ENCODE measurements around the gene PCDHGB7.
"Not testable (repeated sequence)": the region's sequence is repeated elsewhere in the genome, so short reads cannot be mapped to it uniquely, and the experiment has no call there.

The PCDHGB7 gene

DNA sequence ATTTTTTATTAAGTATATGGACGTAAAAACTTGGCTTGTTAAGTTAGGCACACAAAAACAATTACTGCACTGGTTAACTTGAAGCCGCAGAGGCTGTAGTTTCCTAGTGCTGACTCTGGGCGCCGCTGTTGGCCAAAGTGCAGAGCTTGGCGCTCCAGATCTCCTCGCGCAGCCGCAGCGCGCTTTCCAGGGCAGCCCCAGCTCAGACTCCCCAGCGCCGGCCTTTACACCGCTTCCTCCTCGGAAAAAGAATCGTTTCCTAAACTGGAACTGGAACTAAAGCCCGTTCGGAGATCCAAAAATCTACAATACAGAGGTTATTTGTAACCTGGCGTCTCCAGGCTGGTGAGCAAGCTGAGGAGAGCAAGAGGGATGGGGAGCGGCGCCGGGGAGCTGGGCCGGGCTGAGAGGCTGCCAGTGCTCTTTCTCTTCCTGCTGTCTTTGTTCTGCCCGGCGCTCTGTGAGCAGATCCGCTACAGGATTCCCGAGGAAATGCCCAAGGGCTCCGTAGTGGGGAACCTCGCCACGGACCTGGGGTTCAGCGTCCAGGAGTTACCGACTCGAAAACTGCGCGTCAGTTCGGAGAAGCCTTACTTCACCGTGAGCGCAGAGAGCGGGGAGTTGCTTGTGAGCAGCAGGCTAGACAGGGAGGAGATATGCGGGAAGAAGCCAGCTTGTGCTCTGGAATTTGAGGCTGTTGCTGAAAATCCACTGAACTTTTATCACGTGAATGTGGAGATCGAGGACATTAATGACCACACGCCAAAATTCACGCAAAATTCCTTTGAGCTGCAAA is 19.5 kb upstream of the PCDHGB7 start, which contains the start of gene PCDHGB5:
Gene PCDHGB5 (plus strand): TSS at position 192 of the 796 bp plus-strand sequence. CDS start 181 bp downstream, at position 373.
- DNase-seq = not testable (repeated sequence)

DNA sequence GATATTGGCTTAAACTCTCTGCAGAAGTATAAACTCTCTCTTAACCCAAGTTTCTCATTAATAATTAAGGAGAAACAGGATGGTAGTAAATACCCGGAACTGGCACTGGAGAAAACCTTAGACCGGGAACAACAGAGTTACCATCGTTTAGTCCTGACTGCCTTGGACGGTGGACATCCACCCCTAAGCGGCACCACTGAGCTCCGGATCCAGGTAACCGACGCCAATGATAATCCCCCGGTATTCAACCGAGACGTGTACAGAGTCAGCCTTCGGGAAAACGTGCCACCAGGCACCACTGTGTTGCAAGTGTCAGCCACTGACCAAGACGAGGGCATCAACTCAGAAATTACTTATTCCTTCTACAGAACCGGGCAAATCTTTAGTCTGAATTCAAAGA is 18.9 kb upstream of the PCDHGB7 start:
- DNase-seq = no peak

DNA sequence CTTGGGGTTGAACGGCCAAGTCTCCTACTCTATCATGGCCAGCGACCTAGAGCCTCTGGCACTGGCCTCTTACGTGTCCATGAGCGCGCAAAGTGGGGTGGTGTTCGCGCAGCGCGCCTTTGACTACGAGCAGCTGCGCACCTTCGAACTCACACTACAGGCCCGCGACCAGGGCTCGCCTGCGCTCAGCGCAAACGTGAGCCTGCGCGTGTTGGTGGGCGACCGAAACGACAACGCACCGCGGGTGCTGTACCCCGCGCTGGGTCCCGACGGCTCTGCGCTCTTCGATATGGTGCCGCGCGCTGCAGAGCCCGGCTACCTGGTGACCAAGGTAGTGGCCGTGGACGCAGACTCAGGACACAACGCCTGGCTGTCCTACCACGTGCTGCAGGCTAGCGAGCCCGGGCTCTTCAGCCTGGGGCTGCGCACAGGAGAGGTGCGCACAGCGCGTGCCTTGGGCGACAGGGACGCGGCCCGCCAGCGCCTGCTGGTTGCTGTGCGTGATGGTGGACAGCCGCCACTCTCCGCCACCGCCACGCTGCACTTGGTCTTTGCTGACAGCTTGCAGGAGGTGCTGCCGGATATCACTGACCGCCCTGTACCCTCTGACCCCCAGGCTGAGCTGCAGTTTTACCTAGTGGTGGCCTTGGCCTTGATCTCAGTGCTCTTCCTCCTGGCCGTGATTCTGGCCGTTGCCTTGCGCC is 17.8 kb upstream of the PCDHGB7 start:
- DNase-seq = no peak

DNA sequence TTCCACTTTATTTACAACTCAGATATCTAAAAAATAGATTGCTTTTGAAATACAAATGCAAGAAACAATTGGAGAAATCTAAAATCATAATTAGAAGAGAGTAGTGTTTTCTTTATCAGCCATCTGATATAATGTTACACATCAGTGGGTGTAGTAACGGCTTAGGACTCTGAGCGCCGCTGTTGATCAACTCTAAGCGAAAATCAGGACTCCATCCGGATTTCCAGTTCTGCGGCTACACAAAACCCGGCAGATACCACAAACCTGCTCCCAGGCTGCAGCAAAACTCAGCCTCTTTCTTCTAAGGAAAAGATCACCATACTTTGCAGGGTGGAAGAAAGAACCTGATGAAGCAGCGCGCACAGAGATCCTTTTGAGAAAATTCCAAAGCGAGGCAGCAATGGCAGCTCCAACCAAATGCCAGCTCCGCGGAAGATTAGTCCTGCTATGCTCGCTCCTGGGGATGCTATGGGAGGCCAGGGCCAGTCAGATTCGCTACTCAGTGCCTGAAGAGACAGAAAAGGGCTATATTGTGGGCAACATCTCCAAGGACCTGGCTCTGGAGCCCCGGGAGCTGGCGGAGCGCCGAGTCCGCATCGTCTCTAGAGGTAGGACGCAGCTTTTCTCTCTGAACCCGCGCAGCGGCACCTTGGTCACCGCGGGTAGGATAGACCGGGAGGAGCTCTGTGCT is 14.8 kb upstream of the PCDHGB7 start, which contains the start of gene PCDHGA9:
Gene PCDHGA9 (plus strand): TSS at position 226 of the 691 bp plus-strand sequence. CDS start 175 bp downstream, at position 401.
- no peak for DNase-seq

DNA sequence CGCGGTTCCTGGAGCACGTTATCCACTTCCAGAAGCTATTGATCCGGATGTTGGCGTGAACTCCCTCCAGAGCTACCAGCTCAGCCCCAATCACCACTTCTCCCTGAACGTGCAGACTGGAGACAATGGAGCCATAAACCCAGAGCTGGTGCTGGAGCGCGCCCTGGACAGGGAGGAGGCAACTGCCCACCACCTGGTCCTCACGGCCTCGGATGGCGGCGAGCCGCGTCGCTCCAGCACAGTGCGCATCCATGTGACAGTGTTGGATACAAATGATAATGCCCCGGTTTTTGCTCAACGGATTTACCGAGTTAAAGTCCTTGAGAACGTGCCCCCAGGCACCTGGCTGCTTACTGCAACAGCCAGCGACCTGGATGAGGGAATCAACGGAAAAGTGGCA is 14.1 kb upstream of the PCDHGB7 start:
- no peak for DNase-seq

DNA sequence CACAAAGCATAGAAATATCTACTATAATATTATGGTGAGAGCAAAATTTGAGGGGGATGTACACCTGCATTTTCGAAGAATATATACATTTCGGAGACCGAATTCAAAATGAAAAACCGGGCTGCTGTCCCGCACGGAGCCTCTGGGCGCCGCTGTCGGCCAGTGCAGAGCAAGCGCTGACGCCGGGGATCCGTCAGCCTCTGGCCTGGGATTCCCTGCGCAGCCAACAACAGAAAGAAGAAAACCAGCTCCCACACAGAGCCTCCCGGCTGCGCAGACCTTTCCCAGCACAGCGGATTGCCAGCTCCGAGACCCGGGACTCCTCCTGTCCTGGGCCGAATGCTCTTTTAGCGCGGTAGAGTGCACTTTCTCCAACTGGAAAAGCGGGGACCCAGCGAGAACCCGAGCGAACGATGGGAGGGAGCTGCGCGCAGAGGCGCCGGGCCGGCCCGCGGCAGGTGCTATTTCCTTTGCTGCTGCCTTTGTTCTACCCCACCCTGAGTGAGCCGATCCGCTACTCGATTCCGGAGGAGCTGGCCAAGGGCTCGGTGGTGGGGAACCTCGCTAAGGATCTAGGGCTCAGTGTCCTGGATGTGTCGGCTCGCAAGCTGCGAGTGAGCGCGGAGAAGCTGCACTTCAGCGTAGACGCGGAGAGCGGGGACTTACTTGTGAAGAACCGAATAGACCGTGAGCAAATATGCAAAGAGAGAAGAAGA is 9.5 kb upstream of the PCDHGB7 start, which contains the start of gene PCDHGB6:
Gene PCDHGB6 (plus strand): TSS at position 232 of the 716 bp plus-strand sequence. CDS start 182 bp downstream, at position 414.
- not testable (repeated sequence) for DNase-seq

DNA sequence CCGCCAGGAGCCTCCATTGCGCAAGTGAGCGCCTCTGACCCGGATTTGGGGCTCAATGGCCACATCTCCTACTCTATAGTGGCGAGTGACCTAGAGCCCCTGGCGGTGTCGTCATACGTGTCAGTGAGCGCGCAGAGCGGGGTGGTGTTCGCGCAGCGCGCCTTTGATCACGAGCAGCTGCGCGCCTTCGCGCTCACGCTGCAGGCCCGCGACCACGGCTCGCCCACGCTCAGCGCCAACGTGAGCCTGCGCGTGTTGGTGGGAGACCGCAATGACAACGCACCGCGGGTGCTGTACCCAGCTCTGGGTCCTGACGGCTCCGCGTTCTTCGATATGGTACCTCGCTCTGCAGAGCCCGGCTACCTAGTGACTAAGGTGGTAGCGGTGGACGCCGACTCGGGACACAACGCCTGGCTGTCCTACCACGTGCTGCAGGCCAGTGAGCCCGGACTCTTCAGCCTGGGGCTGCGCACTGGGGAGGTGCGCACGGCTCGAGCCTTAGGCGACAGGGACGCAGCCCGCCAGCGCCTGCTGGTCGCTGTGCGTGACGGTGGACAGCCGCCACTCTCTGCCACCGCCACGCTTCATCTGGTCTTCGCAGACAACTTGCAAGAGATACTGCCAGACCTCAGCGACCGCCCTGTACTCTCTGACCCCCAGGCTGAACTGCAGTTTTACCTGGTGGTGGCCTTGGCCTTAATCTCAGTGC is 7.7 kb upstream of the PCDHGB7 start:
- DNase-seq = no peak

DNA sequence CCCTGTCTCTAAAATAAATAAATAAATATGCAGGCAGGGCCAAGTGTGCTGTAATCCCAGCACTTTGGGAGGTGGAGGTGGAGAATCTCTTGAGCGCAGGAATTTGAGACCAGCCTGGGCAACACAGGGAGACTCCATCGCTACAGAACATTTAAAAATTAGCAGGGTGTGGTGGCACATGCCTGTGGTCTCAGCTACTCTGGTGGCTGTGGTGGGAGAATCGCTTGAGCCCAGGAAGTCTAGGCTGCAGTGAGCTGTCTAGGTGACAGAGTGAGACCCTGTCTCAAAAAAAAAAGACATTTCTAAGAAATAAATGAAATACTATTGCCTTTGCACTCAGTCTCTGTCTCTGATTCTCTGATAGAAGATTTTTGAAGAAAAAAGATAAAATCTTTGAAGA is 5.9 kb upstream of the PCDHGB7 start:
- no peak for DNase-seq

DNA sequence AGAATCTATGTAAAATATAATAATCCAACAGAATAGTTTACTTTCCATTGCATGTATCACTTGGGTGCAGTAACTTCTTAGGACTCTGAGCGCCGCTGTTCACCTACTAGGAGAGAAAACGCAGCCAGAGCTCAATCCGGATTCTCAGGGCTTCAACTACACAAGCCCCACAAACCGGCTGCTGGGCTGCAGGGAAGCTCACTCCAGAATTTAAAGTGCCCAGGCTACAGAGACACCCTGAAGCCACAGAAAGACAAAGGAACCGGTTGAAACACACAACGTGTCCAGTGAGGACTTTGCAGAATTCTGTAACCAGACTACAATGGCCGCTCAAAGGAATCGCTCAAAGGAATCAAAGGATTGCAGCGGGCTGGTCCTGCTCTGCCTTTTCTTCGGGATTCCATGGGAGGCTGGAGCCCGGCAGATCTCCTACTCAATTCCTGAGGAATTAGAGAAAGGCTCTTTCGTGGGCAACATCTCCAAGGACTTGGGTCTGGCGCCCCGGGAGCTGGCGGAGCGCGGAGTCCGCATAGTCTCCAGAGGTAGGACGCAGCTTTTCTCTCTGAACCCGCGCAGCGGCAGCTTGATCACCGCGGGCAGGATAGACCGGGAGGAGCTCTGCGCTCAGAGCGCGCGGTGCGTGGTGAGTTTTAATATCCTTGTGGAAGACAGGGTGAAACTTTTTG is 4.5 kb upstream of the PCDHGB7 start, which contains the start of gene PCDHGA10:
Gene PCDHGA10 (plus strand): TSS at position 134 of the 686 bp plus-strand sequence. CDS start 189 bp downstream, at position 323.
- no peak for DNase-seq

DNA sequence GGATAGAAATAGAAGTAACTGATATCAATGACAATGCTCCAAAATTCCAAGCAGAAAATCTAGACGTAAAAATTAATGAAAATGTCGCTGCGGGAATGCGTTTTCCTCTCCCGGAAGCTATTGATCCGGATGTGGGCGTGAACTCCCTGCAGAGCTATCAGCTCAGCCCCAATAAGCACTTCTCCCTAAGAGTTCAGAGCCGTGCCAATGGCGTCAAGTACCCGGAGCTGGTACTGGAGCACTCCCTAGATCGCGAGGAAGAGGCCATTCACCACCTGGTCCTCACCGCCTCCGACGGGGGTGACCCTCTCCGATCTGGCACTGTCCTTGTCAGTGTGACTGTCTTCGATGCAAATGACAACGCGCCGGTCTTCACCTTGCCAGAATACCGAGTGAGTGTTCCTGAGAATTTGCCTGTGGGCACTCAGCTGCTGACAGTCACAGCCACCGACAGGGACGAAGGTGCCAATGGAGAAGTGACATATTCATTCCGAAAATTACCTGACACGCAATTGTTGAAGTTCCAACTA is 3.9 kb upstream of the PCDHGB7 start:
- DNase-seq = no peak

DNA sequence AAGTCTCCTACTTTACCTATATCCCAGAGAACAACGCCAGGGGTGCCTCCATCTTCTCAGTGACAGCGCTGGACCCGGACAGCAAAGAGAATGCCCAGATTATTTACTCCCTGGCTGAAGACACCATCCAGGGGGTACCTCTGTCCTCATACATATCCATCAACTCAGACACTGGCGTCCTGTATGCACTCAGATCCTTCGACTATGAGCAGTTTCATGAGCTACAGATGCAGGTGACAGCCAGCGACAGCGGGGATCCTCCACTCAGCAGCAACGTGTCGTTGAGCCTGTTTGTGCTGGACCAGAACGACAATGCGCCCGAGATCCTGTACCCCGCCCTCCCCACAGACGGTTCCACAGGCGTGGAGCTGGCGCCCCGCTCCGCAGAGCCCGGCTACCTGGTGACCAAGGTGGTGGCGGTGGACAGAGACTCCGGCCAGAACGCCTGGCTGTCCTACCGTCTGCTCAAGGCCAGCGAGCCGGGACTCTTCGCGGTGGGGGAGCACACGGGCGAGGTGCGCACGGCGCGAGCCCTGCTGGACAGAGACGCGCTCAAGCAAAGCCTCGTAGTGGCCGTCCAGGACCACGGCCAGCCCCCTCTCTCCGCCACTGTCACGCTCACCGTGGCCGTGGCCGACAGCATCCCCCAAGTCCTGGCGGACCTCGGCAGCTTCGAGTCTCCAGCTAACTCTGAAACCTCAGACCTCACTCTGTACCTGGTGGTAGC is 2.8 kb upstream of the PCDHGB7 start:
- DNase-seq = not testable (repeated sequence)

DNA sequence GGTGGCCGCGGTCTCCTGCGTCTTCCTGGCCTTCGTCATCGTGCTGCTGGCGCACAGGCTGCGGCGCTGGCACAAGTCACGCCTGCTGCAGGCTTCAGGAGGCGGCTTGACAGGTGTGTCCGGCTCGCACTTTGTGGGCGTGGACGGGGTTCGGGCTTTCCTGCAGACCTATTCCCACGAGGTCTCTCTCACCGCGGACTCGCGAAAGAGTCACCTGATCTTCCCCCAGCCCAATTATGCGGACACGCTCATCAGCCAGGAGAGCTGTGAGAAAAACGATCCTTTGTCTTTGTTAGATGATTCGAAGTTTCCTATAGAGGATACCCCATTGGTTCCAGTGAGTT is 2.2 kb upstream of the PCDHGB7 start:
- not testable (repeated sequence) for DNase-seq

DNA sequence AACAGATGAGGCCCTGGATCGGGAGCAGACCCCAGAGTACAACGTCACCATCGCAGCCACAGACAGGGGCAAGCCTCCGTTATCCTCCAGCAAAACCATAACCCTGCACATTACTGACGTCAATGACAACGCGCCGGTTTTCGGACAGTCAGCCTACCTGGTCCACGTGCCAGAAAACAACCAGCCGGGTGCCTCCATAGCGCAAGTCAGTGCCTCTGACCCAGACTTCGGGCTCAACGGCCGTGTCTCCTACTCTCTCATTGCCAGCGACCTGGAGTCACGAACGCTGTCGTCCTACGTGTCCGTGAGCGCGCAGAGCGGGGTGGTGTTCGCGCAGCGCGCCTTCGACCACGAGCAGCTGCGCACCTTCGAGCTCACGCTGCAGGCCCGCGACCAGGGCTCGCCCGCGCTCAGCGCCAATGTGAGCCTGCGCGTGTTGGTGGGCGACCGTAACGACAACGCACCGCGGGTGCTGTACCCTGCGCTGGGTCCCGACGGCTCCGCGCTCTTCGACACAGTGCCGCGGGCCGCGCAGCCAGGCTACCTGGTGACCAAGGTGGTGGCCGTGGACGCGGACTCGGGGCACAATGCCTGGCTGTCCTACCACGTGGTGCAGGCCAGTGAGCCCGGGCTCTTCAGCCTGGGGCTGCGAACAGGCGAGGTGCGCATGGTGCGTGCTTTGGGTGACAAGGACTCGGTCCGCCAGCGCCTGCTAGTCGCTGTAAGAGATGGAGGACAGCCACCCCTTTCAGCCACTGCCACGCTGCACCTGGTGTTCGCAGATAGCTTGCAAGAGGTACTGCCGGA is 1.8 kb downstream of the PCDHGB7 start:
- DNase-seq = no peak

DNA sequence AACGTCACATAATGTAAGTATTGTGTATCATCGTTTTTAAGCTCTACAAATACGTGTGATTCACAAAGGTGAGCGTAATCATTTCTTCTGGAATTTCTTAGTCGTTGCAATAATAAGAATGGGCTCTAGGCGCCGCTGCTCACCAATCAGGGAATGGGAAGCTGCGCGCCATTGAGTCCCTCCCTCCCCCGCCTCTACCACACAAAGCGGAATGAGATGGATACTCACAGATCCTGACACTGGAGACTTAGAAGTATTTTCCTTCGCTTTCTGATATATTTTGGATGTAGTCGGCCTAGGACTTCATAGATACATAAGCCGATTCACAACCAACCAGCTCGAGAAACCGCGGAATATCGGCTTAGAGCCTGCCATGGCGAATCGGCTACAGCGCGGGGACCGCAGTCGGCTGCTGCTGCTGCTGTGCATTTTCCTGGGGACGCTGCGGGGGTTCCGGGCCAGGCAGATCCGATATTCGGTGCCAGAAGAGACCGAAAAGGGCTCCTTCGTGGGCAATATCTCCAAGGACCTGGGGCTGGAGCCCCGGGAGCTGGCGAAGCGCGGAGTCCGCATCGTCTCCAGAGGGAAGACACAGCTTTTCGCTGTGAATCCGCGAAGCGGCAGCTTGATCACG is 3.5 kb downstream of the PCDHGB7 start, which contains the start of gene PCDHGA11:
Gene PCDHGA11 (plus strand): TSS at position 197 of the 634 bp plus-strand sequence. CDS start 177 bp downstream, at position 374.
- no peak for DNase-seq

DNA sequence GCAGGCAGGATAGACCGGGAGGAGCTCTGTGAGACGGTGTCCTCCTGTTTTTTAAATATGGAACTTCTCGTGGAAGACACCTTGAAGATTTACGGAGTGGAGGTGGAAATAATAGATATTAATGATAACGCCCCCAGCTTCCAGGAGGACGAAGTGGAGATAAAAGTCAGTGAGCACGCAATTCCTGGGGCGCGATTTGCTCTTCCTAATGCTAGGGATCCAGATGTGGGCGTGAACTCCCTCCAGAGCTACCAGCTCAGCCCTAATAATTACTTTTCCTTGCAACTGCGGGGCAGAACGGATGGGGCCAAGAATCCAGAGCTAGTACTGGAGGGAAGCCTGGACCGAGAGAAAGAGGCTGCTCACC is 4.0 kb downstream of the PCDHGB7 start:
- no peak for DNase-seq

DNA sequence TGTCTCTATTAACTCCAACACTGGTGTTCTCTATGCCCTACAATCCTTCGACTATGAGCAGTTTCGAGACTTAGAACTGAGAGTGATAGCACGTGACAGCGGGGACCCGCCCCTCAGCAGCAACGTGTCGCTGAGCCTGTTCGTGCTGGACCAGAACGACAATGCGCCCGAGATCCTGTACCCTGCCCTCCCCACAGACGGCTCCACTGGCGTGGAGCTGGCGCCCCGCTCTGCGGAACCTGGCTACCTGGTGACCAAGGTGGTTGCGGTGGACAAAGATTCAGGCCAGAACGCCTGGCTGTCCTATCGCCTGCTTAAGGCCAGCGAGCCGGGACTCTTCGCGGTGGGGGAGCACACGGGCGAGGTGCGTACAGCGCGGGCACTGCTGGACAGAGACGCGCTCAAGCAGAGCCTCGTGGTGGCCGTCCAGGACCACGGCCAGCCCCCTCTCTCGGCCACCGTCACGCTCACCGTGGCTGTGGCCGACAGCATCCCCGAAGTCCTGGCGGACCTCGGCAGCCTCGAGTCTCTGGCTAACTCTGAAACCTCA is 5.3 kb downstream of the PCDHGB7 start:
- no peak for DNase-seq

DNA sequence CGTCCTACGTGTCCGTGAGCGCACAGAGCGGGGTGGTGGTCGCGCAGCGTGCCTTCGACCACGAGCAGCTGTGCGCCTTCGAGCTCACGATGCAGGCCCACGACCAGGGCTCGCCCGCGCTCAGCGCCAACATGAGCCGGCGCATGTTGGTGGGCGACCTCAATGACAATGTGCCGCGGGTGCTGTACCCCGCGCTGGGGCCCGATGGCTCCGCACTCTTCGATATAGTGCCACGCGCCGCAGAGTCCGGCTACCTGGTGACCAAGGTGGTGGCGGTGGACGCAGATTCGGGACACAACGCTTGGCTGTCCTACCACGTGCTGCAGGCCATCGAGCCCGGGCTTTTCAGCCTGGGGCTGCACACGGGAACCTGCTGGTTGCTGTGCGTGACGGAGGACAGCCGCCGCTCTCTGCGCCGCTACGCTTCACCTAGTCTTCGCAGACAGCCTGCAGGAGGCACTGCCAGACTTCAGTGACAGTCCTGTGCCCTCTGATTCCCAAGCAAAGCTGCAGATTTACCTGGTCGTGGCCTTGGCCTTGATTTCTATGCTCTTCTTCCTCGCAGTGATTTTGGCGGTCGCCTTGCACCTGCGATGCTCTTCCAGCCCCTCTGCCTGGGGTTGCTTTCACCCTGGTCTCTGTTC is 10.4 kb downstream of the PCDHGB7 start:
- no peak for DNase-seq

Data from activated gamma-delta T cell (primary cell).